IPS-18c (cell line): ENCODE data around the gene SYPL2.
A peak's percentile ranks its signal among the peaks of the same experiment; 100 is the strongest.

Experiments used
- H3K4me3 ChIP-seq: 2 replicates; pipeline ENCODE4 v1.7.0; 2013; ENCODE audit warnings: low read depth, mild to moderate bottlenecking, low read length, moderate library complexity; ENCODE audit not compliant: insufficient read depth
- H3K9me3 ChIP-seq: one replicate; pipeline ENCODE4 v1.6.1; 2013; ENCODE audit warnings: mild to moderate bottlenecking, low read length, moderate library complexity; ENCODE audit not compliant: control insufficient read depth, insufficient read depth

SYPL2 gene

GRCh38 chr1:109499661-109500536, 33.6 kb downstream of the SYPL2 start:
- no peaks in the 10 kb centered on the region for H3K9me3 ChIP-seq

GRCh38 chr1:109500941-109501381, 34.6 kb downstream of the SYPL2 start:
- Histone ChIP-seq H3K4me3 (no peak overlapping the region), H3K9me3 (no peaks in the 10 kb centered on the region)

More at GRCh38 chr1:109499661-109500536, 33.6 kb downstream of the SYPL2 start:
- no peak overlapping the region for H3K4me3 ChIP-seq

GRCh38 chr1:109501644-109502363, 35.5 kb downstream of the SYPL2 start:
- Histone ChIP-seq H3K4me3 (no peak overlapping the region), H3K9me3 (no peaks in the 10 kb centered on the region)

- no peaks in the 10 kb centered on the region for H3K9me3 ChIP-seq
- no peak overlapping the region for H3K4me3 ChIP-seq
Measured at GRCh38 chr1:109502364-109502851, 36.1 kb downstream of the SYPL2 start.

- Histone ChIP-seq H3K9me3 (no peaks in the 10 kb centered on the region), H3K4me3 (no peak overlapping the region)
Measured at GRCh38 chr1:109503935-109504334, 37.6 kb downstream of the SYPL2 start.

- Histone ChIP-seq H3K4me3 (no peak overlapping the region), H3K9me3 (no peaks in the 10 kb centered on the region)
Measured at GRCh38 chr1:109504974-109505373, 38.6 kb downstream of the SYPL2 start.

GRCh38 chr1:109508001-109508872, 41.9 kb downstream of the SYPL2 start:
- no peak overlapping the region for H3K4me3 ChIP-seq
- no peaks in the 10 kb centered on the region for H3K9me3 ChIP-seq

GRCh38 chr1:109508873-109509175, 42.5 kb downstream of the SYPL2 start:
- Histone ChIP-seq H3K4me3 (peak overlapping the region; percentile 59; the same call in 1 of the 2 replicates), H3K9me3 (no peaks in the 10 kb centered on the region)

- no peaks in the 10 kb centered on the region for H3K9me3 ChIP-seq
Measured at GRCh38 chr1:109509176-109510134, 43.1 kb downstream of the SYPL2 start, which contains the start of gene AMIGO1. TSS of gene AMIGO1 (minus strand) at chr1:109509727. CDS start at chr1:109508912, 815 bp downstream.

GRCh38 chr1:109513110-109513710, 46.9 kb downstream of the SYPL2 start:
- H3K4me3 ChIP-seq, result no peak overlapping the region
- H3K9me3 ChIP-seq, result no peaks in the 10 kb centered on the region

More at GRCh38 chr1:109509176-109510134, 43.1 kb downstream of the SYPL2 start, which contains the start of gene AMIGO1:
- peak within 1 kb of the TSS; percentile 59 for H3K4me3 ChIP-seq

- Histone ChIP-seq H3K4me3 (no peak overlapping the region), H3K9me3 (no peaks in the 10 kb centered on the region)
Measured at GRCh38 chr1:109514846-109515245, 48.5 kb downstream of the SYPL2 start.

GRCh38 chr1:109516872-109517271, 50.5 kb downstream of the SYPL2 start:
- no peaks in the 10 kb centered on the region for H3K9me3 ChIP-seq
- no peak overlapping the region for H3K4me3 ChIP-seq

- Histone ChIP-seq H3K9me3 (no peaks in the 10 kb centered on the region), H3K4me3 (no peak overlapping the region)
Measured at GRCh38 chr1:109517337-109517736, 51.0 kb downstream of the SYPL2 start.

GRCh38 chr1:109521002-109521951, 54.9 kb downstream of the SYPL2 start:
- Histone ChIP-seq H3K9me3 (no peaks in the 10 kb centered on the region), H3K4me3 (no peak overlapping the region)

GRCh38 chr1:109522026-109522425, 55.7 kb downstream of the SYPL2 start:
- Histone ChIP-seq H3K4me3 (no peak overlapping the region), H3K9me3 (no peaks in the 10 kb centered on the region)
